PC-9 (cell line): ENCODE data around the gene WFDC1.

Source experiments
- CTCF ChIP-seq: fragments of 200-600 bp; sonication (generic); conservative IDR thresholded peaks from 2 replicates; pipeline ENCODE4 v1.6.1; 2017; ENCODE audit warnings: mixed run types, antibody characterized with exemption, mild to moderate bottlenecking, moderate library complexity
- EZH2 ChIP-seq: fragments of 200-600 bp; sonication (generic); IDR thresholded peaks from 2 replicates; pipeline ENCODE4 v1.8.0; 2017; ENCODE audit warnings: antibody characterized with exemption, low read depth

- no peak for TF ChIP-seq CTCF
- TF ChIP-seq EZH2: no peak
Measured at GRCh38 chr16:84247844-84248243, 46.8 kb upstream of the WFDC1 start.
